Daoy (cell line): ENCODE measurements around the gene PACRGL. TPM values are rescaled to one million over a fixed set of nuclear protein-coding genes. Genes with fewer than 3 reads are reported as not detected.

Source experiments
- DNase-seq: peaks from one replicate; pipeline ENCODE4 v3.0.0-alpha.2; 2015; ENCODE audit warnings: low read depth
- total RNA-seq: library from RNA; depleted of rRNA; stranded (reverse); fragments of >200 nt; shearing (Covaris generic); gene quantifications from 2 replicates; pipeline ENCODE4 v1.2.3, GENCODE V29; 2014; rRNA removed

PACRGL gene
- 16.3 and 27.0 TPM in 2 replicates for total RNA-seq

DNA sequence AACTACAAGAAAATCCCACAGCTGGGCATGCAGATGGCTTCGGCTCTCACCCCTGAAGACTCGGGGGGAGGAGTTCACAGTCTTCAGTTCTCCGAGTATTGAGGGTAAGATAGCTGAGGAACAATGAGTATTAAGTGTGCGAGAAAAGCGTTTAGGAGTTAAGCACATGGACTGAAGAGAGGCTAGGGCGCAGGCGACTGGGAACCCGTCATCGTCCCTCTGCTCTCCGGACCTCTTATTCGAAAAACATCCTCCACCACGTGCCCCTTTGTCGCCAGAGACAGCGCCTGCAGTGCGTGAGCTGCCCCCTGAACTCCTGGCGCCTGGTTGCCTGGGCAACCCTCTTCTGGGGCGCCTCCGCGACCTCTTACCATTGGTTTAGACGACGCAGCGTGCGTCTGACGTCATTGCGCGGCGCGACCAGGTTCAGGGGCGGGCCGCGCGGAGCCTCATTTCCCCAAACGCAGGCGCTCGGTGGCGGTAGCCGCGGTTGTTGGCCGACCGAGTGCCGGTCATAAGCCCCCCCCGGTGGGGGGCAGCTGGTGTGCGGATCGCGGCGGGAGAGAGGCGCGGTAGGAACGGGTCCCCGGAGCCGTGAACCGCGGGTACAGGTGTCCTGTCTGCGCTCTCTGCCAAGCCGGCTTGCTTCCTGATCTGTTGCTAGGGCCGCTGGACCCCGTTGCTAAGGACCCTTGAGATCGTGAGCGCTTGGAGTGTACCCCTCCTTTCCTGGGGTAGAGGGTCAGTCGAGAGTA is at the start of gene PACRGL:
PACRGL (plus strand) TSS at position 452 of the 755 bp plus-strand sequence. CDS start 4,024 bp downstream, outside the sequence.
- DNase-seq: peak; percentile 96

DNA sequence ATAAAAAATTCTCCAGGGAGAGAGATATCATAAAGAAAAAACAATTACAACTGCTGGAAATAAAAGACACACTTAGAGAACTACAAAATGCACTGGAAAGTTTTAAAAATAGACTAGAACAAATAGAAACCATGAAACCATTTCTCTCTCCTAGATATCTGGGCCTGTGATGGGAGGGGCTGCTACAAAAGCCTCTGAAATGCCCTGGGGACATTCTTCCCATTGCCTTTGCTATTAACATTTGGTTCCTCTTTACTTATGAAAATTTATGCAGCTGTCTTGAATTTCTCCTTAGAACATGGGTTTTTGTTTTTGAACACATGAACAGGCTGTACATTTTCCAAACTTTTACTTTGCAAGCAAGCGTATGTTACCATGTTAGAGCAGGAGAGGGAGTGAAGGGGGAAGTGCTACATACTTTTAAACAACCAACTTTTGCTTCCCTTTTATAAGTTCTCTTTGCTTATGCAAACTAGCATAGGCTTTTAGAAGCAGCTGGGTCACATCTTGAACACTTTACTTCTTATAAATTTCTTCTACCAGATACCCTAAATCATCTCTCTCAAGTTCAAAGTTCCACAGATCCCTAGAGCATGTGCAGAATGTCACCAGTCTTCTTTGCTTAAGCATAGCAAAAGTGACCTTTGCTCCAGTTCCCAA is 47.9 kb upstream of the PACRGL start:
- no peak for DNase-seq

DNA sequence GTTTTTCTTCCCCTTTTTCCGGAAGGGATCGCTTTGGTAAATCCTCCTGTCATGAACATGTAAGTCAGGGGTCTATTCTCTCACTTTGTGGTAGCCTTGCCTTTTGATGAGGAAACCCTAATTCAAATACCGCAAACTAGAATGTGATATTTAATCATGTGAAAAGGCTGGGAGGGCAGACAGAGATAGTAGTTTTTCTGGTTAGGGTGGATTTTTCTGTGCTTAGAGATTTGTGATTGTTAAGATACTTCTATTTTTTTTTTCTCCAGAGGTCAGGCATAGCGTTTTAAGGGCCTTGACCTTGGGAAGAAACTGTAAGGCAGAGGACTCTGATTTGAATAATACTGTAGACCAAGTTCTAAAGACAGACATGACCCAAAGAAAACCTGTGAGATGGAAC is 41.8 kb upstream of the PACRGL start:
- no peak for DNase-seq

DNA sequence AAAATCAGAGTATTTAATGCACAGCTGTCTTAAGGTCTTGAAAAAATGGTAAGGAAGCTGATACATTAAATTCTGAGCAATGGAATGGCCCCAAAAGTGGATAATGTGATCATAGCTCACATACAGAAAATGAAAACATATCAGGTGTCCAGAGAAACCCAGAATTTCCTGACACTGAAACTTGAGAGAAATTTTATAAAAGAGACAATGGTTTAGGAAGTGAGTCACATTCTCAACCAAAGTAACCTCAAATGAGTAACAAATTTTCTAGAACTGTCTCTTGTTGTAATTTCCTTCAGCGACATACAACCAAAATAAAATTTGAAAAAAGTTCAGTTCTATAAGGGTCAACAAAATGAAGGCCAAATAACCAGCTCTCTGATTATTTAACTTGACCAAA is 37.4 kb upstream of the PACRGL start:
- DNase-seq: peak; percentile 19

DNA sequence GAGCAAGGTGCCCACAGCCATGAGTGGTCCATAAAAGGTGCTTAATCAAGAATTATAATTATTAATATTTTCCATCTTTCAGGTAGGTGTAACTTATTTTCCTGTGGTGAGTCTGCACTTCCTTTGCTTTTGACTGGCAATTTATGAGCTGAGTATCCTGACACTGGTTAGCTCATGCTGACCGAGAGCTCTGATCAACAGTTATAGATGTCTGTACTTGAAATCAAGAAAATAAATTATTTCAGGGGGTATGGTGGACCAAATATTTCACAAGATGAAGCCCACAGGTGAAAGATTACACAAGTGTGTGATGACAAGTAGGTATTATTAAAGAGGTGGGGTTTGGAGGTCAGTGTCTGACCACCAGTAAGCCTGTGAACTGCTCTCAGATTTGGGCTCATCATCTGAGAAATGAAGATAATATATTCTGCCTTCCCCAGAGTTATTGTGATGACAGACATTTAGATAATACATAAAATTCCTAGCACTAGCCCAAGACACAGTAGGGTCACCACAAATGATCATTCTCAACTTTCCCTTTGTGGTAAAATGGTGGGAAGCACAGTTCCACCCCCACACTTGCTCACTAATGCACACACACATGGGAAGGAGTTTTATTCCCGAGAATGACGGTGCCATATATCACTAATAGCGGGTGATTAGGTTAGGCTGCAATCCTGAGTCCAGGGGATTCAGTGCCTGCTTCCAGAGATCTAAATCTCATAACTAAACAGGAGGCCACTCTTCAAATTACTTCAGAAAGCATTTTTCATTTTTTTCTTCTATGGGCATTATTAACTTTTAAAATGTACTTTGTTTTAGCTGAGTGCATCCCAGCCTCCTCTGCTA is 34.0 kb upstream of the PACRGL start:
- no peak for DNase-seq

DNA sequence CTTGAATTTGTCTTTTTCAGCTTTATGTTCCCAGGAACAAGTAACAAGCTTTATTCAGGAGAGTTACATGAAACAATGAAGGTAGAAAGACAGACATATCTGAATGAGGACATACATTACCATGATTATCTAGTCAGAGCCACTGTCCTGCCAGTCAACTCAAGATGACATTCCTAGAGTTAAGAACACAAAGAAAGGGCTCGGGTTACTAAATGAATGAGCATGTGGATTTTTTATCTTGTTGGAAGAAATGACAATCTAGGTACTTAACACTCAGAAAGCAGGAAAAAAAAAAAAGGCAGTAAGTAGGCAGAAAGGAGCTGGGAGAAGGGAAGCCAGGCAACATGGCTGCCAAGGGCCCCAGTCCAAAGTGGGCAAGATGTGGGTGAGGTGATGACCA is 28.0 kb upstream of the PACRGL start:
- no peak for DNase-seq

DNA sequence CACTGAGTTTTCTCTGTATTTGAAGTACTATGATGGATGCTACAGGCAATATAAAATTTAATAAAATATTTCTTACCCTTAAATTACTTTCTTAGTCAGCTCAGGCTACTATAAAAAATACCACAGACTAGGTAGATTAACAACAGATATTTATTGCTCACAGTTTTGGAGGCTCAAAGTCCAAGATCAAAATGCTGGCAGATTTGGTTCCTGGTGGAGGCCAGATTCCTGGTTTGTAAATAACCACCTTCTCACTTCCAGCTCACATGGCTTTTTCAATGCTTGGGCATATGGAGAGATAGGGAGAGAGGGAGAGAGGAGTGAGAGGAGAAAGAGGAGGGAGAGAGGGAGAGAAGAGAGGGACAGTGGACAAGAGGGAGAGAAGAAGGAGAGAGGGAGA is 24.5 kb upstream of the PACRGL start:
- DNase-seq: no peak

DNA sequence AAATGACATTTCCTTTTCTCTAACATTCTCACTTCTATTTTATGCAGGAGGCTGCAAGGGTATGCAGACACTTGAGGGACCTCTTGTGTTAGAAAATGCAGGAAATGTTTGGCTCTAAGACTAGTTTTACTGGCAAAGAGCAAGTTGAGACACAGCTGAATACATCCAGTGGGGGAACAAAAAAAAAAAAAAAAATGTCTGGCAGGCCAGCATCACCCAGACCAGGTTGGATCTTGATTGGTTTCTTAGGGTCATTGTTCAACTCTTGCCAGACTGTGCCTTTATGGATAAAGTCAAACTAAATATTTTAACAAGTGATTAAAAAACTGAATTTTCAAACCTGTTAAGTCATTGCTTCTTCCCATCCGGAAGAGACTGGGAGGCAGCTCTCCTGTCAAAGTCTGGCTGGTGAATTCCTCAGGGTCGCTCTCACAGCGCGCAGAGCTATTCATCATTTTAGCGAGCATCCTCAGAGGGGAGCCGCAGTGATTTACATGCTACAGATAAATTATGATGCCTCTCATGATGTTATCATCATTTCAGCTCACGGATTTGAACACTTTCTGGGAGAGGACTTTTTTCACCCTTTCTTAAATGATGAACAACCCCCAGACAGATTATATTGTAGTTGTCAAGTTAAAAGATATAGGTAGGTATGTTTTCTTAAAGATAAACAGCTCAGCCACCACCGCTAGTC is 23.6 kb upstream of the PACRGL start:
- DNase-seq: no peak

DNA sequence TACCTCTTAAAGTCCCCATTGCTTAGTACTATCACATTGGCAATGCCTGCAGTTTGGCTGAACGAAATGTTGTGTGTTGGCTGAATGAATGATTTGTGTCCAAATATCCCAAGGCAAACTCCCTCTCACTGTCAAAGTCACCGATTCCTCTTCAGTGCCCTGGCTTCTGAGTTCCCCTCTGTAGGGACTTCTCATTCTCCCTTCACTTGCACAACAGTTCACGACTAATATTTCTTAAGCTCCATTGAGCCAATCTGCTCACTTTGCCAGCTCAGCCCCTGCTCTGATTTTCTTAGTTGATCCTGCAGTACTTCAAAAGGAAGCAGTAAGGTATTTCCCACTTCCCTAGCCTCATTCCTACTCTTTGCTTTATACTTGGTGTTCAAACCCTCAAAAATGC is 21.9 kb upstream of the PACRGL start:
- no peak for DNase-seq

DNA sequence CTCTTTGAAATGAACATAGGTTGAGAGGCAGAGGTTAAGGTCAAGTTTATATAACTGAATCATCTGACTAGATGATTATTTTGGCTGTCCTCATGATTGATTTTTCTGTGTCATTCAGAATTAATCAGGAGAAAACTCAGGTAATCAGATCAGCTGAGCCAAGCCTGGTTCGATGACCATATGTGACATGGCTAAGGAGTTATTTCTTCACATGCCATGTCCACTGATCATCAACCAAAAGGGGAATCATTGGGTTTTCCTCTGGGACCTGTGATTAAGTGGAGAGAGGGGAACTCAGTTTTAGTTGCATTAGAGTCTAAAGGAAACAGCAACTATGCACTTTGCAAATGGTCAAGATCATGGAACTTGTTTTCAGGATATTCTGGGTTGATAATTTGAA is 20.3 kb upstream of the PACRGL start:
- DNase-seq: no peak

DNA sequence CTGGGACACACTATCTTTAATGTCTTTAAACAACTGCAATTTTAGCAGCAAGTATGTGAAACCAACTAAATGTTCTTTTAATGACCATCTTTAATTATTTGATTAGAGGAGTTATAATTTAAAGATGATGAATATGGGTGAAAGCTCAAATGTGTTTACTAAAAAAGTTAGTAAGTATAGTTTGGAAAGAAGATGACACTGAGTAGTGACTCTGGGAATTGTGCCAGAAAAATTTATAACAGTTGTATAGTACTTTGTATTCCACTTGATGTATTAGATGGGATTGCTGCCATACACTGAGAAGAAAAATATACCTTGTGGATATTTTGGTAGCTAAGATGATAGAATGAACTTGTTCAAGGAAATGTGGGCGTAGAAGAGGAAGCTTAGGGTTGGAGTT is 19.5 kb upstream of the PACRGL start:
- DNase-seq: no peak

DNA sequence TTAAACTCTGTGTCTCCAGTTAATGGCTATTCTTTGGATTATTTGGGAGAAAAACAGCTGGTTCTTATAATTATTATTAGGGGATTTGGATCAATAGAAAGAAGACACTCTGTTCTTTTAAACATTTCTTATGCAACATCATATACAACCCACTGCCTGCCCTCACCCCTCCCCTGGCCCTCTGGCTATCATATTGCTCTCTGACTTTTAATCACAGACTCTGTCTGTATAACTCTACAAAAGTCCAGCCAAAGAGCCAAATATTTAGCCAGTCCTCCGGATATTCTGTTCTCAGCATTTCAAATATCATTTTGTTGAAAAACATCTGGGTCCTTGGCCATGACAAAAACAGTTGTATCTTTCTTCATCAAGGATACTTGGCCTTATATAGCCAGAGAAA is 19.0 kb upstream of the PACRGL start:
- DNase-seq: no peak

DNA sequence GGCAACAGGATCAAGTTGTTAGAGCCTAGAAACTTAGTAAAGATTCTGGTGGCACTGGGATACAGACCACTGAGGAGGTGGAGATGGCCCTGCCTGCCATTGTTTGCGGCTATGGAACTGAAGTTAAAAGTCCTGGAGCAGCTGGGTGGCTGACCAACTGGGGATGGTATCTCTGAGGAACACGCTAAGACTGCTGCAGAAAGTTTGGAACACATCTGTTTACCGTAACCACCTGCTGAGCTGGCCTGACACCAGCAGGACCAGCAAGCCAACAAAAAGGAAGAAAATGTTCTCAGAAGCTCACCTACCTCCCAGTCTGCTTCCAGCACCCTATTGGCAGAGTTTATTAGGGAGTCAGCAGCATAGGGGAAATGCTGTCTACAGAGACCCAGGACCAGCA is 17.4 kb upstream of the PACRGL start:
- no peak for DNase-seq

DNA sequence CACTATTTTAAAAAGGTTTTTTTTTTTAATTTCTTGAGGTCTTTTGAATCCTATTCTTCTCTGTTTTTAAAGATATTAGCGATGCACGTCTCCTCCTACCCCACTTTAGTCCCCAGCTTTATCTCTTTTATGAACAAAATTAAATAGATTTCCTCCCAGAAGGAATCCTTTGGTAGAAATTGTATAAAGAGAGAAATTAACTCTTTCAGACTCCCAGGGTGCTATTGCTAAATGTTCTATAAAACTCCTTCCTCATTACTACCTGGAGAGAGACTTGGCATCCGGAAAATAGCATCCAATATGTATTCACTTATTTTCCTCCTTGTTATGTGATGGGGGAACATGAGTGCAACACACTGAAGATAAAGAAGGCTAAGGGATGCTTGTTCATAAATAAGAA is 16.5 kb upstream of the PACRGL start:
- DNase-seq: no peak

DNA sequence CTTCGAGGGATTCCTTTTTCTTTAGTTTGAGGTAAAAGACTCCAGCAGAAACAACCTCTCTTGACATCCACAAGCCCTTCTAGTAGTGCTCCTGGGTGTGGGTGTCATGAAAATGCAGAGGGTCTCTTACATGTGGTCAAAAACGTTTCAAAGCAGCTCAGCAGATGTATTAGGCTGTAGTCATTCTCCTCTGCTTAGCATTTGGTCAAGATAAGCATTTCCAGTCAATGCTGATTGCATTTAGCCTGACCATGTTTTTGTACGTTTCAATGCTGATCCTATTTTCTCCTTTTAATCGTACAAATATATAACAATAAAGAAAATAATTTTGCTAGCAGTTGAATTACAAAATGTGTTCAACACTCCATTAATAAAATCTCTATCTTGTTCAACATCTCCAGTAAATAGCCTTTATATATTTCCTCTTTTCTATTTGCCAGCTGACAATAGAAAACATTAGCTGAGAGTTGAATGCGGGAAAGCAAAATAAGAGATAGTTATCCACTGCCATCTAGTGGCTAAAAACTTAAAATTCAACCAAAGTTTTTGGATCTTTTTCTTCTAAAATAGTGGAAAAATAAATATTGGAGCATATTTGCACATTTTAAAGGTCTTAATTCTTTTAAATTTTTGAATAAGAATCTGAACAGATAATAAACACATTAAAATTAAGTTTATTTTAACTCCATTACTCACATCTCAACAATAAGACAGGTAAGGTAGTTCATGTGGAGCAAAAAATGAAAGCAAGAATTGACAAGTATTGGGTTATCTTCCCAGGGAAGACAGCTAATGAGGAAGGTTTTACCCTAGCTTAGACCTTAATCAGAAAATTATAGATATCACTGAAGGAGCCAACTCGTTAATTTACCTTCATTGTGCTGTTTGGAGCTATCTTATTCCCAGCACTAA is 15.2 kb upstream of the PACRGL start:
- no peak for DNase-seq

DNA sequence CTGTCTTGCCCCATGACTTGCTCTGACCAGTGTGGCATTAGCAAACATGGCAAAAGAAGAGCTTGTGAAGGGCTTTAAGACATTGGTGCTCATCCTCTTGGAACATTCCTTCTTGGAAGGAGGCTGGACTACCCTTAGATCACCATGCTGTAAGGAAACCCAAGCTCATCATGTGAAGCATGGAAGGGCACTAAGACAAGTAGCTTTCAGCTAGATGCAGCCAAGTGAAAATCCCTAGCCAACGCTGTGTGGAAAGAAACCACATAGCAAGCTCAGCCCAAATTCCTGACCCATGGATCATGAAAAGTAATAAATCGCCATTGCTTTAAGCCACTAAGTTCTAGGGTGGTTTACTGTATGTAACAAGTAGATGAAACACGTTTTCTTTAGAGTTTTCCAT is 12.4 kb upstream of the PACRGL start:
- peak; percentile 26 for DNase-seq

DNA sequence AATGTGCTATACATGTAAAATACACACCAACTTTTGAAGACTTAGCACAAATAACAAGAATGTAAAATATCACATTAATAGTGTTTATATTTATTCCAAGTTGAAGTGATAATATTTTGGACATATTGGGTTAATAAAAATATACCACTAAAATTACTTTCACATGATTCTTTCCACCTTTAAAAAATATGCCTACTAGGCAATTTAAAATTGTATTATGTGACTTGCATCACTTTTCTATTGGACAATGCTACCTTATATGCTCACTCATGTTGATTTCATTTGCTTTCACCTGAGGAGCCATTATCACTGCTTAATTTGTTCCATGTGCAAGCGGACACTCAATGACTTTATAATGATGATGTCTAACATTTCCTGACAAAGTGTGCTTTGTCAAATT is 3.4 kb upstream of the PACRGL start:
- no peak for DNase-seq

DNA sequence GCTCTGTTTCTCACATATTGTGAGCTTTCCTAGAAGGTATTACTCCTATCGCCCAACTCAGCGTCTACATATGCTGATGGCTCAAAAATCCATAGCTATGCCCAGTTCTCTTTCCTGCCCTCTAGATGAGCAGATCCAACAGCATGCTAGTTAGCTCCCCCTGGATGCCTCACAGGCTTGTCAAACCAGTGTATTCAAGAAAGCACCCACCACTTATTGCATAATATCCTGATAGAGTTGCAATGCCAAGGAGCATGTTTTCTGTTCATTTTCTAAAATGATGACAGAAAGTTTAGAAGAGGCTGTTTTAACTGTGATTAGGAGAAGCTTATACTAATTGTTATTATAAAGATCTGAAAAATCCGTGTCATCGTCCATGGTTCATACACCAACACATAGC is 1.9 kb upstream of the PACRGL start:
- DNase-seq: no peak

DNA sequence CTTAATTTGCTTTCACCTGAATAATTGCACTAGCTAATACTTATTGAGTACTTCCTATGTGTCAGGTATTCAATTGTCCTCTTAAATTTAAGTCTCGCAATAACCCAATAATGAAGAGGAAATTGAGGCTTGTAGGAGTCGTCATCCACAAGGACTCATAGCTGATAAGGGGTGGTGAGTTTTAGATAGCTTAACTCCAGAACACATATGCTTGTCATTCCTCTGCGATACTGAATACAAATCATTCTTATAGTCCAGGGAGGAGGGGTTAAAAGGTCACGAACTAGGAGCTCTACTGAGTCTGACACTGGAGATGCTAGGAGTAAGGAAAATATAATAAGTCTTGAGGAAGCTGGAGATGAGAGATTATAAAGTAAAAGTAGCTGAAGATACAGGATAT is 1.4 kb upstream of the PACRGL start:
- DNase-seq: no peak

DNA sequence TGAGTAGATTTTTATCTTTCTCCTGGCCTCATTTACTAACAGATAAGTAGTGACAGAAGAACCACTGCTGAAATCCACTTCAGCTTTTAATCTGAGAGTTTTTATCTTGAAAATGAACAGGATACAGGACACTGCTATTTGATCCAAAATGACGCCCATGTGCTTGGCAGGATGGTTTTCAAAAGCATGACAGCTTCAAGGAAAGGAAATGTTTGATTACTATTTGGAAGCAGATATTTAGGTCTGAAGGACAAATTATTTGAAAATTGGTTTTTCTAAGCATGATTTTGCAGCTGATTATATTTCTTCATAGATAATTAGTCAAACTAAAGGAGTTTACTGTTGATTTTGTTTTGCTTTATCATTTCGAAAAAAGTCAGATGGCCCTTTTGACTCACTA is 11.1 kb downstream of the PACRGL start:
- DNase-seq: no peak

DNA sequence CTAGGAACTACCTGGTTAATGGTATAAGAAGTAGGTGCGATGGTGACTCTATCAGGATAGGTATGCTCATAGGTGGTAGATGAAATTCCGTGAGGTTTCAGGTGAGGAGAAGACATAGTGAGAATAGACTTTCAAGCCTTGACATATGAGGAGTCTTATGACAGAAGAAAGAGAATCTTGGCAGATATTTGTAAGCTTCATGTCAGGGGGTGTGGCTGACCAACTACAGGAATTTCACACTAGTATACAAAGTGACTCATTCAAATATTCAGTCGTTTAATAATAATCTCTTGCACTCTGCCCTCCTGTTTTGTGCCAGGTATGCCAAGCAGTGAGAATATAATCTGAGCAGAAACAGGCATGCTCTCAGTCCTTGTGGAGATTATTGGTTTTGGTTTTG is 22.8 kb downstream of the PACRGL start:
- no peak for DNase-seq
